Fibroblast of lung (primary cell): Measurements from ENCODE around the gene NAA25.

ENCODE experiments used
- CTCF ChIP-seq, 2 donors: IDR thresholded peaks in 1 of 2; conservative IDR thresholded peaks in 1 of 2; 1 replicate in 1 of 2; 2 replicates in 1 of 2; pipeline ENCODE4 v1.5.1; 2011 to 2012; ENCODE audit warnings: low read length in 2 of 2, control low read depth in 1 of 2, inconsistent platforms in 1 of 2, low read depth in 1 of 2, mild to moderate bottlenecking in 1 of 2
- EZH2 ChIP-seq: IDR thresholded peaks from 2 replicates; pipeline ENCODE4 v1.5.1; 2012; ENCODE audit warnings: low read length, control low read depth, mild to moderate bottlenecking; ENCODE audit errors: missing control alignments

GRCh38 chr12:112126911-112127310, 18.3 kb upstream of the NAA25 start:
- TF ChIP-seq CTCF (conservative IDR thresholded peaks at IDR 0.05 in 1 of 2, IDR thresholded peaks at IDR 0.05 in 1 of 2; ENCODE audit: low read depth in 1 of 2, low read length in 2 of 2) (no peak), EZH2 (no peak)
